NCI-H2196 (cell line): ENCODE data around the gene PAQR6.

Experiments used
- DNase-seq: peaks from one replicate; lab custom pipeline; 2025; ENCODE audit not compliant: unreplicated experiment; lab: John Stamatoyannopoulos, UW

The PAQR6 gene

GRCh38 chr1:156266051-156266450 is 18.2 kb upstream of the PAQR6 start:
- DNase-seq: no peak

DNA sequence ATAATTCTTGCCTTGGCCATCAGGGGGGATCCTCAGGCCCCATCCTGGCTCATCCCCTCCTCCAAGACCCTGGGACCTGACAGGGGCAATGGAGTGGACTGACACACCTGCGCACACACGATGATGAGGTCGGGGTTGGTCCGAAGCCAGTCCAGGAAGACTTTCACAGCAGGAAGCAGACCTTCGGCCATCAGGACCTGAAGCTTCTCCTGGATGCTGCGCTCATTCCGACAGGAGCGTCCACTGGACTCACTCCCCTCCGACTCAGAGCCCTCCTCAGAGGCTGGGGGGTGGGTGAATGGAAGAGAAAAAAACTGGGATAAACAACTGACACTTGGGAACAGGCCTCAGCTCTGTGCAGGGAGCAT is 15.4 kb upstream of the PAQR6 start:
- no peak for DNase-seq

GRCh38 chr1:156262461-156263287 is 14.8 kb upstream of the PAQR6 start:
- DNase-seq: no peak

DNA sequence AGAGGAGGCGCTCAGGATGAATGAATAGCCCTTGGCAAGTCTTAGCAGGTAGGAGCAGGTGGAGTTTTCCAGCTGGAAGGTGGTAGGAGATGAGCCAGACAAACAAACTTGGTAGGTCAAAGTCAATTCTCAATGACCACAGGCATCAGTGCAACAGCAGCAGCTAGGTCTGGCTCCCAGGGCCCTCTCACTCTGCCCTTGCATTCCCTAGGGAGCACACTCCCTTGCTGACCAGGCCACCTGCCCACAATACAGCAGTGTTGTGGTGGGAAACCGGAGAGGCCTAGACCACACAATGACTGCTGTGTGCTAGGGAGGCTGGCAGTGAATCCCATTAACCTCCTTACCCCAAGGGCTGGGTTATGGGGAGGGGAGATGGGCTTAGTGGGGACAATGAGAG is 13.0 kb upstream of the PAQR6 start:
- peak; percentile 28 for DNase-seq

GRCh38 chr1:156259805-156260204 is 11.9 kb upstream of the PAQR6 start:
- DNase-seq: peak; percentile 15

- no peak for DNase-seq
Measured at GRCh38 chr1:156258859-156259258, 11.0 kb upstream of the PAQR6 start.

GRCh38 chr1:156257711-156258110 is 9.9 kb upstream of the PAQR6 start:
- DNase-seq: no peak

- no peak for DNase-seq
Measured at GRCh38 chr1:156253634-156254033, 5.8 kb upstream of the PAQR6 start.

GRCh38 chr1:156251527-156251926 is 3.7 kb upstream of the PAQR6 start:
- peak; percentile 65 for DNase-seq

- DNase-seq: no peak
Measured at GRCh38 chr1:156249593-156249992, 1.7 kb upstream of the PAQR6 start.

GRCh38 chr1:156248323-156248683 is 447 bp upstream of the PAQR6 start:
- DNase-seq: no peak

- DNase-seq: no peak
Measured at GRCh38 chr1:156246781-156247459, 936 bp downstream of the PAQR6 start.

DNA sequence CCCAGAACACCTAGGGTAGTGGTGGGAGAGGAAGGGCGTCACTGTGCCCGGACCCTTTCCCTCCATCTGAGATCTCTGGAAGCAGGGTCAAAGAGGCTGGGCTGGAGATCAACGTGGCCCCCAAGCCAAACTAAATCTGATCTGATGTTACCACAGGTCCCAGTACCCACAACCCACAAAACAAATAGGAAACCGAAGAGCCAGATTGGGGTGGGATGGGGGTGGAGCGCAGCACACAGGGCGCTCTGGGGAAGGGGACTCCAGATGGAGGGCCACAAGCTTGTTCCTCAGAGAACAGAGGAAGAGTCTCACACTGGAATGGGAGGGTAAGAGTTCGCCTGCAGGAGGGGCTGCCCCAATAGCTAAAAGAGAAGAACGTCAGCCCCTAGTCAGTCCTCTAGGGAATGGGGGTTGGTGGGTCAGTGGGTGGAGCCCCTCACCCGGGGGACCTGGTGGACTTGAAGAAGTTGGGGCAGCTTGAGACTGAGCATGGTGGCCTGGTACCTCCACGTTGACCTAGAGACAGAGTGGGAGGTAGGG is 1.5 kb downstream of the PAQR6 start:
- no peak for DNase-seq

- DNase-seq: peak; percentile 36
Measured at GRCh38 chr1:156245451-156246232, 2.2 kb downstream of the PAQR6 start.

DNA sequence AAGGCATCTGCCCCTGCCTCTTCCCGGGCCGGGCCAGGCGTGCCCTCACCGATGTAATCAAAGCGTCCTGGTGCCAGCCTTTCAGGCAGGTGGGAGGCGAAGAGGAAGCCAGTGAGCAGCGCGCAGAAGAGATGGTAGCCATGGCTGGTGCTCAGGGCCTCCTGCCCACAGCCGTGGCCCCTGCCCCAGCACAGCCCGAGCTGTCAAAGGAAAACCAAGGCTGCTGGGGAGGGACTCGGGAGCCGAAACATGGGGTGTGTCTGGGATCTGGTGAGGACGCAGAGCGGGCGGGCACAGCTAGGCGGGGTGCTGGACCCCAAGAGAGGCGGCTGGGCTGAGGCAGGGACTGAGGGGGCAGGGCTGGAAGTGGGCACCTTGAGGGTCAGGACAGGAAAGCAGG is 3.1 kb downstream of the PAQR6 start:
- no peak for DNase-seq

DNA sequence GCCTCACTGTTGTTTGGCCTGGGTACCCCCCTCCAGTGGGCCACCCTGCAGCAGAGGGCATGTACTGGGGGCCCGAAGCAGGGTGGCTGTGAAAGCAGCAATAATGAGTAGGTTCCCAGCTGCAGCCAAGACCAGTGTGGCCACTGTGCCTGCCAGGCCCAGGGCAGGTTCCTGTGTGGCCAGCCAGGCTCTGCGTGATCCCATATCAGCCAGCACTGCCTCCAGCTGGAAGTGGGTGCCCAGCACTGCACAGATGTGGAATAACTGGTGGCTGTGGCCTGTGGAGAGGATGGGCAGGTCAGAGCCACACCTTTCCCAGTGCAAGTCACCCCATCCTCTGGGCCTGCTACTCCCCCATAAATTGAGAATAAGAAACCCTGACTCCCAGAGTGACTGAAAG is 3.7 kb downstream of the PAQR6 start:
- DNase-seq: no peak

DNA sequence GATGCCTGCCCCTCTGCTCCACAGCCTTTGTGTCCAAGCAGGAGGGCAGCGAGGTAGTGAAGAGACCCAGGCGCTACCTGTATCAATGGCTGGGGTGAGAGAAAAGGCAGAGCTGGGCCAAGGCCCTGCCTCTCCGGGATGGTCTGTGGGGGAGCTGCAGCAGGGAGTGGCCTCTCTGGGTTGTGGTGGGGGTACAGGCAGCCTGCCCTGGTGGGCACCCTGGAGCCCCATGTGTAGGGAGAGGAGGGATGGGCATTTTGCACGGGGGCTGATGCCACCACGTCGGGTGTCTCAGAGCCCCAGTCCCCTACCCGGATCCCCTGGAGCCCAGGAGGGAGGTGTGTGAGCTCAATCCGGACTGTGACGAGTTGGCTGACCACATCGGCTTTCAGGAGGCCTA is 5.1 kb downstream of the PAQR6 start:
- no peak for DNase-seq

- DNase-seq: no peak
Measured at GRCh38 chr1:156241926-156242325, 5.9 kb downstream of the PAQR6 start, which contains the start of gene BGLAP. BGLAP (plus strand) TSS chr1:156242184; CDS start chr1:156242232, 48 bp downstream.

DNA sequence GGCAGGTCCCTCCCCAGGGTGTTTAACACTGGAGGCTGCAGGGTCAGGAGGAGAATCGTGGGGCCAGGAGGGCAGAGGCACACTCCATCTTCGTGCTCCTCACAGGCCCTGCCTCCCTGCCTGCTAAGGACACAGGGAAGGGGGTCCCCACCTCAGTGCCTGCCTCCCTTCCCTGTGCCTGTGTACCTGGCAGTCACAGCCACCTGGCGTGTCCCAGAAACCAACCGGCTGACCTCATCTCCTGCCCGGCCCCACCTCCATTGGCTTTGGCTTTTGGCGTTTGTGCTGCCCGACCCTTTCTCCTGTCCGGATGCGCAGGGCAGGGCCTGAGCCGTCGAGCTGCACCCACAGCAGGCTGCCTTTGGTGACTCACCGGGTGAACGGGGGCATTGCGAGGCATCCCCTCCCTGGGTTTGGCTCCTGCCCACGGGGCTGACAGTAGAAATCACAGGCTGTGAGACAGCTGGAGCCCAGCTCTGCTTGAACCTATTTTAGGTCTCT is 6.5 kb downstream of the PAQR6 start:
- DNase-seq: no peak

DNA sequence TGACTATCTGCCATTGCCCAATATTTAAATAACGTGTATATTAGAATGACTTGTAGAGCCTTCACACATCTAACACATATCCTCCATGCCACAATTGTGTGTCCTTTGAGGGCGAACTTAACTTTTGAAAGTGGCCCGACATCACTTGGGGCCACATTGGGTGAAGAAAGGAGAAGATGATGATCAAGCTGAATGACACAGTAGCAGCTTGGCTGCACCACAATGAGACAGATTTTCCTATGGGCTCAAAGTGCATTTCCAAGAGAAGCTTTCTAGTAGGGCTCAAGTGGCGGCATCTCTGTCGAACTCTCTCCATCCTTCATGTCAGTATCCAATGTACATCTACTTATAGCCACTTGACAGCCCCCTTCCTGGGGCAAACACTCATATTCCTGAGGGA is 9.6 kb downstream of the PAQR6 start:
- DNase-seq: no peak

DNA sequence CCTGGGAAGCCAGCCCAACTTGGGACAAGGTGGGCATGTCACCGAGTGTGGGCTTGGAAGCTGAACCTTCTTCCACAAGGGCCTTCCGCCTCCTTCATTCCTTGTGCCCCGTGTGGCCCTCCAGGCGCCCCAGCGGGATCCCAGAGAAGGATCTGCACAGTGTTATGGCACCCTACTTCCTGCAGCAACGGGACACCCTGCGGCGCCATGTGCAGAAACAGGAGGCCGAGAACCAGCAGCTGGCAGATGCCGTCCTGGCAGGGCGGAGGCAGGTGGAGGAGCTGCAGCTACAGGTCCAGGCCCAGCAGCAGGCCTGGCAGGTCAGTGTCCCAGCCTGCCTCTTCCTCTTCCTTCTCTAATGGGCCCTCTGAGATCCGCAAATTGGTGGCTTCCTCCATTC is 11.7 kb downstream of the PAQR6 start:
- no peak for DNase-seq
